Fibroblast of peridontal ligament (primary cell): ENCODE results near the gene PSMD14.

ENCODE experiments used
- DNase-seq: peaks from one replicate; pipeline ENCODE4 v3.0.0-alpha.2; 2010; ENCODE audit errors: extremely low read depth

Gene PSMD14

GRCh38 chr2:161384864-161385263 is 76.6 kb downstream of the PSMD14 start:
- DNase-seq: no peak

- no peak for DNase-seq
Observed at GRCh38 chr2:161386228-161386824, 78.1 kb downstream of the PSMD14 start.

DNA sequence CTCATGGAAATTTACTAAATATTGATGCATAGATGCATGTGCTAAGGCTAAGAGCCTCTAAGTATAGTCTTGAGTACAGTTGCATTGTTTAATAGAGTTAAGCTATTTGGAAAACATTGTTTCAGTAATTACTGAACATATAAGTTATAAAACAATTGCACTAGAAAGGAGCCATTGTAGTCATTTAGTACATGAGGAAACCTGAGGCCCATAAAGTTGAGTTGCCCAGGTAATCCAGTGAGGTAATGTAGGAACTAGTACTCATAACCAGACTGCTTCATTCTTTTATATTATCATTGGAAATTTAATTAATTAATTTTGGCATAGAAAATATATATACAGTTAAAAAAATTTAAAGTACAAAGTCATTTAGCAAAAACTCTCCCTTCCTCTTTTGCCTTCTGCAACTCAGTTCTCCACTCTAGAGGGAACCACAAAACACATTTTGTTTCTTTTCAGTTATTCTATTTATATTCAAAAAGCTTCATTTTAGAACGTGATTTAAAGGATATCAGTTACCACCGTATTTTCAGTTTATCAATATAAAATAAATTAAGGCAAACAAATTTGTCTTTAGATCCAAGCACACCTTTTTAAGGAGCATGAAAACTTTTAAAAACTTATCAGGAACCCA is 80.0 kb downstream of the PSMD14 start:
- DNase-seq: no peak

- DNase-seq: no peak
Observed at GRCh38 chr2:161391737-161392506, 83.7 kb downstream of the PSMD14 start.

DNA sequence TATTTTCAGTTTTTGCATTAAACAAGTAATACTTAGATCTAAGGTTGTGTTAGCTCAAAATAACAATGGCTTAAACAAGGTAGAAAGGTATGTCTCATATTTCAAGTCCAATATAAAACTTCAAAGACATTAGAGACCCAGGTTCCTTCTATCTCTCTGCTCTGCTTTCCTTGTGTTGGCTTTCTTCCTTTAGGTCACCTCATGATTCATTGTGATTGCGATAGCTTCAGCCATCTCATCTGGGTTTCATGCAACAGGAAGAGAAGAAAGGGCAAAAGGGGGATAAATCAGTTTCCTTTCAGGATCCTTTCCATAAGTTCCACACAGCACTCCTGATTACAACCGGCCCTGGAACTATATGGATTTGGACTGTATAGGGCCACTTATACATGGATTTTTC is 91.9 kb downstream of the PSMD14 start:
- no peak for DNase-seq

DNA sequence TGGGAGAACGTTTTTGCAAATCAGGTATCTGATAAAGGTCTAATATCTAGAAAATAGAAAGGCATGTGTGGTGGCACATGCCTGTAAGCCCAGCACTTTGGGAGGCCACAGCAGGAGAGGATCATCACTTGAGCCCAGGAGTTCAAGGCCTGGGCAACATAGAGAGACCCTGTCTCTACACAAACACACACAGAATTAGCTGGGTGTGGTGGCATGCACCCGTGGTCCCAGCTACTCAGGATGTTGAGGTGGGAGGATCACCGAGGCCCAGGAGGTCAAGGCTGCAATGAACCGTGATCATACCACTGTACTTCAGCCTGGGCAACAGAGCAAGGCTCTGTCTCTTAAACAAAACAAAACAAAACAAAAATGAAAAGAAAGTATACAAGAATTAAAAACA is 94.1 kb downstream of the PSMD14 start:
- DNase-seq: no peak

- DNase-seq: no peak
Observed at GRCh38 chr2:161406316-161406715, 98.1 kb downstream of the PSMD14 start.

DNA sequence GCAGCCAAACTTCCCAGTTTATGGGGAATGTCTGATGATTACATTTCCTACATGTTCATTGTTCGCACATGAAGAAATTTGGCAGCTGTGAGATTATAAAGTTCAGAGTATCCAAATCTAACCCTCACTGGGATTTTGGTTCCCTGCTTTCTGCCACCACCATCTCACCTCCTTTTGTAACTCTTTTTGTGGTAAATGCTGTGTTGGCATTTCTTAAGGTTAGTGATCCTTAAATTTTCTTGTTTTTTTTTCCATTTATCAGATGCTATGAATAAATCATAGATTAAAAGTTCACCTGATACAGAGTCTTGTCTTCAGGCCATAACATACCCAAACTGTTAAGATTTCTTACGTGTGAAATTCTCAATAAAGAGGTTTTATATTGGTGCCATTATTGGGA is 99.4 kb downstream of the PSMD14 start:
- DNase-seq: no peak

GRCh38 chr2:161409308-161409907 is 101.2 kb downstream of the PSMD14 start:
- DNase-seq: no peak

- peak; percentile 62 for DNase-seq
Observed at GRCh38 chr2:161412346-161412745, 104.1 kb downstream of the PSMD14 start.

GRCh38 chr2:161414042-161415033 is 106.1 kb downstream of the PSMD14 start:
- DNase-seq: no peak

GRCh38 chr2:161415034-161415986 is 107.1 kb downstream of the PSMD14 start:
- DNase-seq: no peak

DNA sequence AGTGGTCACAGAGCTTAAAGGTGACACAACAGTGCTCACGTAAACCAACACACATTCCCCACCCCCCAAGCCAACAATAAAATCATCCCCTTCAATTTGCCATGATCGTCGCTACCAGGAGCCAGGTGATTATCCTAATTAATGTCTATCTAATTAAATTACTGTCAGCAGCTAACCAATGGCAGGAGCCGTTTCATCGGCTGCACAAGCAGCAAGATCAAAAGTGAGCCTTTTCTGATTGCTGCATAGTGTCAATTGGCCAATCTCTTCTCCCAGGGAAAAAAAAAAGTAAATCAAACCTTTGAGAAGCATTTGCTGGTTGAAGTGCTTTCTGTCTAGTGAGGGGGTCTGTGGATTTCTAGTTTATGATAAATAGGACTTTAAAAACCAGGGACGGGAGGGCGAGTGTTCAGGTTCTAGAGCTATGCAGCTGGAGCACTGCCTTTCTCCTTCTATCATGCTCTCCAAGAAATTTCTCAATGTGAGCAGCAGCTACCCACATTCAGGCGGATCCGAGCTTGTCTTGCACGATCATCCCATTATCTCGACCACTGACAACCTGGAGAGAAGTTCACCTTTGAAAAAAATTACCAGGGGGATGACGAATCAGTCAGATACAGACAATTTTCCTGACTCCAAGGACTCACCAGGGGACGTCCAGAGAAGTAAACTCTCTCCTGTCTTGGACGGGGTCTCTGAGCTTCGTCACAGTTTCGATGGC is 107.9 kb downstream of the PSMD14 start, which contains the start of gene TBR1:
Gene TBR1 (plus strand): TSS at position 311 of the 721 bp plus-strand sequence. CDS start 114 bp downstream, at position 425.
- DNase-seq: no peak

DNA sequence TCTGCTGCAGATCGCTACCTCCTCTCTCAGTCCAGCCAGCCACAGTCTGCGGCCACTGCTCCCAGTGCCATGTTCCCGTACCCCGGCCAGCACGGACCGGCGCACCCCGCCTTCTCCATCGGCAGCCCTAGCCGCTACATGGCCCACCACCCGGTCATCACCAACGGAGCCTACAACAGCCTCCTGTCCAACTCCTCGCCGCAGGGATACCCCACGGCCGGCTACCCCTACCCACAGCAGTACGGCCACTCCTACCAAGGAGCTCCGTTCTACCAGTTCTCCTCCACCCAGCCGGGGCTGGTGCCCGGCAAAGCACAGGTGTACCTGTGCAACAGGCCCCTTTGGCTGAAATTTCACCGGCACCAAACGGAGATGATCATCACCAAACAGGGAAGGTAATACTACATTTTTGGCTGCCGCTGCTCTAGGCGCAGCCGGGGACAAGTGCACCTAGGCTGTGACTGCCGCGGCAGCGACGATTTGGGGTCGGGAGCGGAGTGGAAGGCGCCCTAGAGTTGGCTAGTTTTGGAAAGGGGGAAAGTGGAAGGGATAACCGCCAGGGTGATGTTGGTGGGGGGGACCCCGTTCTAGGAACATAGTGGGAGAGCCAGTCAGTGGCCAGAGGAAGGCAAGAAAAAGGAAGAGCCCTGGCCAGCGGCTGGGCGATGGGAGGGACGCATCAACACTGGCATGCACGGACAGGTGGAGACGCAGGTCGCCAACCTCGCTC is 108.6 kb downstream of the PSMD14 start:
- no peak for DNase-seq

- DNase-seq: no peak
Observed at GRCh38 chr2:161417438-161418274, 109.4 kb downstream of the PSMD14 start.

DNA sequence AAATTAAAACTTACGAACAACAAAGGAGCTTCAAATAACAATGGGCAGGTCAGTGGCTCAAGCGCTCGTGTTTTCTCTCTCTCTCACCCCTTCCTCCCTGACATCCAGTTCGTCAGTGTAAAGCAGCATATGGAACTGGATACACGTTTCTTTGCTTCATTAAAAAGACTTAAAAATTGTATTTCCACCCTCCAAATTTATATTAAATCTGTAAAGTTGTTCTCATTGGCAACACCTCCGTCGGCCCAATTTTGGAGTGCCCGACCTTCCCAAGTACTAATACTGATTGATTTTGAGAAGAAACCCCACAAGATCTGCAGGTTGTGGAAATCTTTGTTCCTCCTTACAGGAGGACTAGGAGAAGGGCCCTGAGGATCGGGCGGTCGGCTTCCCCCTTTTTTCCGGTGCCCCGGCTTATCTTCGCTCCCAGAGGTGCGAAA is 110.1 kb downstream of the PSMD14 start:
- no peak for DNase-seq

- no peak for DNase-seq
Observed at GRCh38 chr2:161418715-161419637, 110.8 kb downstream of the PSMD14 start.
